Keratinocyte (primary cell): ENCODE data around the gene TXNRD1. TPM values are rescaled to one million over a fixed set of nuclear protein-coding genes. Genes with fewer than 3 reads are reported as not detected.

ENCODE experiments used
- DNase-seq: peaks from one replicate; pipeline ENCODE4 v3.0.0-alpha.2; 2011; ENCODE audit warnings: low read depth, missing footprints, low spot score
- FAIRE-seq: peaks from 2 replicates; lab custom pipeline; 2011; peaks lifted over from hg19 to GRCh38; lab: Jason Lieb, UNC
- H2AFZ ChIP-seq: 2 replicates; pipeline ENCODE4 v1.6.0; 2012; ENCODE audit warnings: low read length, control low read depth, inconsistent platforms; ENCODE audit not compliant: control insufficient read depth
- H3K27ac ChIP-seq: 2 replicates; pipeline ENCODE4 v1.5.1; 2011; ENCODE audit warnings: low read length; ENCODE audit not compliant: control insufficient read depth, insufficient read depth
- H3K27me3 ChIP-seq: 3 replicates; pipeline ENCODE4 v1.6.0; 2011; ENCODE audit warnings: low read length; ENCODE audit not compliant: control insufficient read depth, insufficient read depth; ENCODE audit errors: extremely low read depth
- H3K36me3 ChIP-seq, 2 experiments: 2 replicates in 1 of 2; 3 replicates in 1 of 2; pipeline ENCODE4 v1.5.1; 2011; ENCODE audit warnings: low read length in 2 of 2, mild to moderate bottlenecking in 1 of 2; ENCODE audit not compliant: control insufficient read depth in 2 of 2, insufficient read depth in 2 of 2; ENCODE audit errors: extremely low read depth in 1 of 2
- H3K4me1 ChIP-seq: 3 replicates; pipeline ENCODE4 v1.5.1; 2011; ENCODE audit warnings: low read length; ENCODE audit not compliant: control insufficient read depth, insufficient read depth; ENCODE audit errors: extremely low read depth
- H3K4me2 ChIP-seq: 3 replicates; pipeline ENCODE4 v1.6.0; 2011; ENCODE audit warnings: low read depth, low read length; ENCODE audit not compliant: control insufficient read depth, insufficient read depth; ENCODE audit errors: extremely low read depth
- H3K4me3 ChIP-seq, 3 experiments: fragments of 200-600 bp in 1 of 3; sonication (generic) in 1 of 3; 2 replicates in 2 of 3; 3 replicates in 1 of 3; pipeline ENCODE4 v1.5.1; 2011 to 2016; ENCODE audit warnings: low read length in 3 of 3, mild to moderate bottlenecking in 3 of 3, control low read depth in 2 of 3, inconsistent platforms in 1 of 3, low read depth in 1 of 3, mixed read lengths in 1 of 3, mixed run types in 1 of 3, moderate library complexity in 1 of 3; ENCODE audit not compliant: control insufficient read depth in 2 of 3, insufficient read depth in 2 of 3; ENCODE audit errors: extremely low read depth in 1 of 3
- H3K79me2 ChIP-seq: 2 replicates; pipeline ENCODE4 v1.6.0; 2012; ENCODE audit warnings: low read length; ENCODE audit not compliant: control insufficient read depth, insufficient read depth
- H3K9ac ChIP-seq: 3 replicates; pipeline ENCODE4 v1.6.0; 2011; ENCODE audit warnings: low read length; ENCODE audit not compliant: control insufficient read depth, insufficient read depth; ENCODE audit errors: extremely low read depth
- H3K9me1 ChIP-seq: 3 replicates; pipeline ENCODE4 v1.6.0; 2011; ENCODE audit warnings: low read length; ENCODE audit not compliant: control insufficient read depth, insufficient read depth; ENCODE audit errors: extremely low read depth
- H3K9me3 ChIP-seq: 2 replicates; pipeline ENCODE4 v1.5.1; 2012; ENCODE audit warnings: low read depth, low read length; ENCODE audit not compliant: control insufficient read depth
- H4K20me1 ChIP-seq: 3 replicates; pipeline ENCODE4 v1.6.0; 2011; ENCODE audit warnings: low read length; ENCODE audit not compliant: control insufficient read depth, insufficient read depth; ENCODE audit errors: extremely low read depth
- EZH2 ChIP-seq: IDR thresholded peaks from one replicate; pipeline ENCODE4 v1.6.1; 2012; ENCODE audit warnings: inconsistent platforms, mild to moderate bottlenecking, low read length, moderate library complexity
- dilution Hi-C: fragments of 300-500 bp; cut with MboI; formaldehyde crosslinking; loops from one replicate; pipeline ENCODE4 v1.7.0; 2020; ENCODE audit warnings: low sequenced_read_pairs; ENCODE audit not compliant: extremely low pct_ligation_motif_present
- polyA plus RNA-seq, 5 experiments: library from polyadenylated mRNA; depleted of rRNA in 3 of 5; stranded (reverse) in 3 of 5; stranded (forward) in 1 of 5; unstranded in 1 of 5; fragments of >200 nt; gene quantifications; 1 replicate in 1 of 5; 2 replicates in 3 of 5; 3 replicates in 1 of 5; pipeline versions ENCODE4 v1.2.1 to v1.2.3, GENCODE V29; 2011 to 2012; ENCODE audit warnings: missing spikeins in 2 of 5, low read depth in 1 of 5, low replicate concordance in 1 of 5
- TF ChIP-seq, protein P1 (sequence below), 3 experiments: IDR thresholded peaks in 1 of 3; conservative IDR thresholded peaks in 1 of 3; optimal IDR thresholded peaks in 1 of 3; 2 replicates in 2 of 3; 3 replicates in 1 of 3; pipeline versions ENCODE3 to v1.5.1; 2011; ENCODE audit warnings: low read length in 3 of 3, mild to moderate bottlenecking in 3 of 3, moderate library complexity in 2 of 3, control low read depth in 1 of 3, inconsistent platforms in 1 of 3; ENCODE audit not compliant: insufficient read depth in 2 of 3; ENCODE audit errors: extremely low read depth in 1 of 3

TXNRD1 gene
- polyA plus RNA-seq, 1 donor (not counting 4 experiments of a cell fraction or from before 2014, with no cell fraction given) = 88.9 TPM

DNA sequence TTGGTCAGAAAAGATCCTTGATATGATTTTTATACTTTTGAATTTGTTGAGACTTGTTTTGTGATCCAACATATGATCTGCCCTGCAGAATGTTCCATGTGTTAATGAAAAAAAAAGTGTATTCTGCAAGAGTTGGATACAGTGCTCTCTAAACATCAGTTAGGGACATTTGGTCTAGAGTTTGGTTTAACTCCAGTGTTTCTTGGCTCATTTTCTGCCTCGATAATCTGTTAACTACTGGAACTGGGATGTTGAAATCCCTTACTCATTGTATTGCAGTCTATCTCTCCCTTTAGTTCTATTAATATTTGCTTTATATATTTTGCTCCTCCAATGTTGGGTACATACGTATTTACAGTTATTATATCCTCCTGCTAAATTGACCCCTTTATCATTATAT lies 18.3 kb upstream of the TXNRD1 start:
- Histone ChIP-seq H3K27me3 (no peaks in the 10 kb centered on the region), H3K9me1 (no peaks in the 10 kb centered on the region), H3K4me1 (no peaks in the 10 kb centered on the region), H3K4me2 (no peak overlapping the region), H3K36me3 (no peaks in the 10 kb centered on the region), H3K4me3 (no peak overlapping the region), H3K9ac (no peak overlapping the region), H2AFZ (no peak overlapping the region), H3K9me3 (no peaks in the 10 kb centered on the region), H3K79me2 (no peaks in the 10 kb centered on the region), H3K27ac (no peak overlapping the region), H4K20me1 (no peaks in the 10 kb centered on the region)
- no peak for FAIRE-seq
- TF ChIP-seq, protein P1, sequence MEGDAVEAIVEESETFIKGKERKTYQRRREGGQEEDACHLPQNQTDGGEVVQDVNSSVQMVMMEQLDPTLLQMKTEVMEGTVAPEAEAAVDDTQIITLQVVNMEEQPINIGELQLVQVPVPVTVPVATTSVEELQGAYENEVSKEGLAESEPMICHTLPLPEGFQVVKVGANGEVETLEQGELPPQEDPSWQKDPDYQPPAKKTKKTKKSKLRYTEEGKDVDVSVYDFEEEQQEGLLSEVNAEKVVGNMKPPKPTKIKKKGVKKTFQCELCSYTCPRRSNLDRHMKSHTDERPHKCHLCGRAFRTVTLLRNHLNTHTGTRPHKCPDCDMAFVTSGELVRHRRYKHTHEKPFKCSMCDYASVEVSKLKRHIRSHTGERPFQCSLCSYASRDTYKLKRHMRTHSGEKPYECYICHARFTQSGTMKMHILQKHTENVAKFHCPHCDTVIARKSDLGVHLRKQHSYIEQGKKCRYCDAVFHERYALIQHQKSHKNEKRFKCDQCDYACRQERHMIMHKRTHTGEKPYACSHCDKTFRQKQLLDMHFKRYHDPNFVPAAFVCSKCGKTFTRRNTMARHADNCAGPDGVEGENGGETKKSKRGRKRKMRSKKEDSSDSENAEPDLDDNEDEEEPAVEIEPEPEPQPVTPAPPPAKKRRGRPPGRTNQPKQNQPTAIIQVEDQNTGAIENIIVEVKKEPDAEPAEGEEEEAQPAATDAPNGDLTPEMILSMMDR (optimal IDR thresholded peaks at IDR 0.05 in 1 of 3, IDR thresholded peaks at IDR 0.05 in 1 of 3, conservative IDR thresholded peaks at IDR 0.05 in 1 of 3; ENCODE audit: extremely low read depth in 1 of 3, insufficient read depth in 2 of 3, low read length in 3 of 3) = no peak
- no peak for TF ChIP-seq EZH2
- dilution Hi-C loops = no loop called here
- DNase-seq = no peak

DNA sequence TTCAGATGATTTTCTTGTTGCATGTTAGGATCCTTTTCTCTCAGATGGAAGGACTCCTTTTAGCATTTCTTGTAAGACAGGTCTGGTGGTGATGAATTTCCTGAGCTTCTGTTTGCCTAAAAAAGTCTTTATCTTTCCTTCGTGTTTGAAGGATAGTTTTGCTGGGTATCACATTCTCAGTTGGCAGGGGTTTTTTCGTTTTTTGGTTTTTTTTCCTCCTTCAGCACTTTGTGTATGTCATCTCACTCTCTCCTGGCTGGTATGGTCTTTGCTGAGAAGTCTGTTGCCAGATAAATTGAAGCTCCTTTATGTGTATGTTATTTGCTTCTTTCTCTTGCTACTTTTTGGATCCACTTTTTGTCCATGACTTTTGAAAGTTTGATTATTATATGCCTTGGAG lies 15.6 kb upstream of the TXNRD1 start:
- H3K36me3 ChIP-seq = no peaks in the 10 kb centered on the region
- H3K27me3 ChIP-seq = no peaks in the 10 kb centered on the region
- no peaks in the 10 kb centered on the region for H3K9me3 ChIP-seq
- H3K79me2 ChIP-seq = no peaks in the 10 kb centered on the region
- no peaks in the 10 kb centered on the region for H3K4me1 ChIP-seq
- no peak overlapping the region for H3K4me3 ChIP-seq
- no peak overlapping the region for H3K27ac ChIP-seq
- dilution Hi-C loops = loop anchor here (25.0 kb wide), 1 partner anchor 112 kb away; the partner anchor contains the start of gene EID3
- no peaks in the 10 kb centered on the region for H3K9me1 ChIP-seq
- DNase-seq (no peak), FAIRE-seq (no peak)
- H3K4me2 ChIP-seq = no peak overlapping the region
- no peaks in the 10 kb centered on the region for H4K20me1 ChIP-seq
- no peak for TF ChIP-seq EZH2
- H3K9ac ChIP-seq = no peak overlapping the region
- H2AFZ ChIP-seq = no peak overlapping the region
